Chondrocyte (in vitro differentiated cells): ENCODE data around the gene NRROS. TPM values are rescaled to one million over a fixed set of nuclear protein-coding genes. Genes with fewer than 3 reads are reported as not detected.
A peak's percentile ranks its signal among the peaks of the same experiment; 100 is the strongest.
"Not testable (repeated sequence)": the region's sequence is repeated elsewhere in the genome, so short reads cannot be mapped to it uniquely, and the experiment has no call there.

Source experiments
- DNase-seq: peaks from one replicate; pipeline ENCODE4 v3.0.0; 2021; ENCODE audit warnings: mixed read lengths, low spot score
- H3K27ac Mint-ChIP-seq: one replicate; pipeline ENCODE4 v1.8.0; 2021; ENCODE audit warnings: mild to moderate bottlenecking, moderate library complexity, mixed read lengths; ENCODE audit not compliant: unreplicated experiment
- H3K27me3 Mint-ChIP-seq: 2 replicates; pipeline ENCODE4 v1.8.0; 2021; ENCODE audit warnings: low read depth, mixed read lengths
- H3K36me3 Mint-ChIP-seq: 2 replicates; pipeline ENCODE4 v1.8.0; 2021; ENCODE audit warnings: low read depth, mixed read lengths
- H3K4me1 Mint-ChIP-seq: 2 replicates; pipeline ENCODE4 v1.8.0; 2021; ENCODE audit warnings: low read depth, mild to moderate bottlenecking, mixed read lengths
- H3K4me3 Mint-ChIP-seq: one replicate; pipeline ENCODE4 v1.8.0; 2021; ENCODE audit warnings: mild to moderate bottlenecking, moderate library complexity, mixed read lengths; ENCODE audit not compliant: unreplicated experiment
- H3K9me3 Mint-ChIP-seq: 2 replicates; pipeline ENCODE4 v1.8.0; 2021; ENCODE audit warnings: low read depth, mixed read lengths
- CTCF ChIP-seq: fragments of 200-600 bp; sonication (generic); IDR thresholded peaks from 2 replicates; pipeline ENCODE4 v1.5.0; 2021; ENCODE audit warnings: antibody characterized with exemption, mild to moderate bottlenecking, moderate library complexity
- total RNA-seq: library from RNA; stranded (reverse); gene quantifications from 3 replicates; pipeline ENCODE4 v1.2.1, GENCODE V29; 2021

NRROS gene
- total RNA-seq, 1 donor from 2014 or later = 0.50 TPM

- Mint-ChIP-seq H3K4me1 (peaks cover 16% of the 10 kb centered on the region), H3K36me3 (peaks cover 5% of the 10 kb centered on the region), H3K27me3 (peaks cover 21% of the 10 kb centered on the region), H3K4me3 (no peak overlapping the region), H3K9me3 (no peaks in the 10 kb centered on the region), H3K27ac (no peak overlapping the region)
- TF ChIP-seq CTCF = no peak
- DNase-seq = peak; percentile 76
Measured at GRCh38 chr3:196636369-196637349, 2.8 kb upstream of the NRROS start.

- H3K27me3 Mint-ChIP-seq = peaks cover 21% of the 10 kb centered on the region
- H3K4me3 Mint-ChIP-seq, H3K9me3 Mint-ChIP-seq, DNase-seq, H3K4me1 Mint-ChIP-seq, H3K27ac Mint-ChIP-seq, H3K36me3 Mint-ChIP-seq: not testable (repeated sequence)
Measured at GRCh38 chr3:196637941-196638340, 1.6 kb upstream of the NRROS start.

GRCh38 chr3:196638861-196639482, 522 bp upstream of the NRROS start:
- peaks cover 5% of the 10 kb centered on the region for H3K4me1 Mint-ChIP-seq
- H3K27me3 Mint-ChIP-seq = peaks cover 24% of the 10 kb centered on the region

GRCh38 chr3:196640297-196641018, 964 bp downstream of the NRROS start:
- H3K4me1 Mint-ChIP-seq = peaks cover 5% of the 10 kb centered on the region
- no peak overlapping the region for H3K27ac Mint-ChIP-seq
- DNase-seq = peak; percentile 59
- H3K9me3 Mint-ChIP-seq = no peaks in the 10 kb centered on the region
- peaks cover 32% of the 10 kb centered on the region for H3K27me3 Mint-ChIP-seq
- TF ChIP-seq CTCF = no peak
- H3K36me3 Mint-ChIP-seq = peaks cover 5% of the 10 kb centered on the region
- peak overlapping the region; percentile 22 for H3K4me3 Mint-ChIP-seq

More at GRCh38 chr3:196638861-196639482, 522 bp upstream of the NRROS start:
- Mint-ChIP-seq H3K36me3 (peaks cover 5% of the 10 kb centered on the region), H3K9me3 (no peaks in the 10 kb centered on the region), H3K4me3 (peak overlapping the region; percentile 58), H3K27ac (no peak overlapping the region)
- no peak for DNase-seq
- TF ChIP-seq CTCF = no peak

- H3K27me3 Mint-ChIP-seq = peaks cover 33% of the 10 kb centered on the region
- peaks cover 4% of the 10 kb centered on the region for H3K36me3 Mint-ChIP-seq
- peak; percentile 4 for DNase-seq
- H3K4me3 Mint-ChIP-seq = no peak overlapping the region
- no peak overlapping the region for H3K27ac Mint-ChIP-seq
- no peaks in the 10 kb centered on the region for H3K9me3 Mint-ChIP-seq
- H3K4me1 Mint-ChIP-seq = peaks cover 5% of the 10 kb centered on the region
- no peak for TF ChIP-seq CTCF
Measured at GRCh38 chr3:196641333-196642054, 2.0 kb downstream of the NRROS start.
